Activated naive CD4-positive, alpha-beta T cell treated with anti-CD3 and anti-CD28 coated beads, Interleukin-2, amount 50 U/mL, for 16 hours (primary cell): ENCODE results near the gene GASK1B.

Experiments
- DNase-seq: peaks from one replicate; pipeline ENCODE4 v3.0.0-alpha.2; 2020

GASK1B gene

DNA sequence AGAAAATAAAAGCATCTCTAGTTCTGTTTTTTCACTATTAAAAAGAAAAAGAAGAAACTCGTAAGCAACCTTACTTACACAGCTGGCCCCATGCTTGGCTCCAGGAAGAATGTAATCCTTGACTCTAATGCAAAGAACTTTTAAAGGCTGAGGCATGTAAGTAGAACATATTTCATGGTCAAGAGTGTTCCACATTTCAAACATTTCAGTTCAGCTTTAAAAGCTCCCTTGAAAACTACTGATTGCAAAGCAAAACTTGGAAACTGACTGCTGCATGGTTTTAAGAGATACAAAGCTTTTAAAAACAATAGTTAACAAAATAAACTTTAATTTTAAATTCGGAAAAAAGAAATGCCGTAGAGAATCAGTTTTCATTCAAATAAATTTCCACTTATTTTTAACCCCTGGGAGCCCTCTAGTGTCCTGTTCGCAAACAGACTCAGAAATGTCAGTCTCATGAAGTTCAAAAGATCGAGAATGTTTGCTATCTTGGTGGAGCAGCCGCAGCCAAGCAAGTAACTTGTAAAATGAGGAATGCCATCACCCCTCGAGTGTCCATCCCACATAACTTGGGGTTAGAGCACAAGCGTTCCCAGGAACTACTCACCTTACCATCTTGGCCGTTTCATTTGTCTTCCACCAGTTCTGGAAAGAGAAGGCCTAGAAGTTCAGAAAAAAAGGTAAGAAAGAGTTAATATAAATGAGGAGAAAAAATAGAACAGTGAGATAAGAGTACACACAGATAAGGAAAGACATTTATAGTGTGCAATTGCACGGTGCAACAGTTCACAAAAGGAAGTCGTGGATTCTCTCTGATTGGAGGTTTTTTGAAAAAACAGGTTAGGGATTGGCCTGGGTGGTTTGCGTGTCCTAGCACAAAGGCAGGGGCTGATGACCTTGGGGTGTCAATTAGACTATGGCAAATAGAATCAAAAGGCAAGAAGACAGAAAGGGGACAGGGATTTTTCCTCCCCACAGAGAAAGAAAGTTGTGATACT, at the start of gene GASK1B:
Gene GASK1B, minus strand, starts transcription at position 765 of the 998 bp plus-strand sequence. CDS start 1,650 bp downstream, outside the sequence.
- no peak for DNase-seq

- DNase-seq, result no peak
Measured at GRCh38 chr4:158219623-158220022, 46.8 kb upstream of the GASK1B start.

- DNase-seq, result no peak
Measured at GRCh38 chr4:158217763-158218162, 44.9 kb upstream of the GASK1B start.

- no peak for DNase-seq
Measured at GRCh38 chr4:158214856-158215255, 42.0 kb upstream of the GASK1B start.

DNA sequence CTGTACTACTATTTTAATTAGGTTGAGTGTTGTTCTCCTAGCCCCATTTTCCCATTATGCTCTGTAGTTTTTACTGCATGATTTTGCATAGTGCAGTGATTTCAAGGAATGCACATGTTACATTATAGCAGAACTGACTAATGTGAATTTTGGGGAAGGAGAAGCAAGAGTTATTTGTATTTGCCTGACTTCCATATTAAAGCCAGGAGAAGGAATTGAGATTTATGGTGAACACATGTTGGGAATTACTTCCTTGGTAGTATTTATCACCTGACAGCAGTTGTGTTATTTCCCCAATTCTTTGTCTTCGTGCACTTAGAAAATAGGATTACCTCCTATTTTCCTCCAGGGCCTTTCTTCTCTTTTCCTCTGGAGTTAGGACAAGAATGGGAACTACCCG, 40.6 kb upstream of the GASK1B start:
- DNase-seq, result no peak

DNA sequence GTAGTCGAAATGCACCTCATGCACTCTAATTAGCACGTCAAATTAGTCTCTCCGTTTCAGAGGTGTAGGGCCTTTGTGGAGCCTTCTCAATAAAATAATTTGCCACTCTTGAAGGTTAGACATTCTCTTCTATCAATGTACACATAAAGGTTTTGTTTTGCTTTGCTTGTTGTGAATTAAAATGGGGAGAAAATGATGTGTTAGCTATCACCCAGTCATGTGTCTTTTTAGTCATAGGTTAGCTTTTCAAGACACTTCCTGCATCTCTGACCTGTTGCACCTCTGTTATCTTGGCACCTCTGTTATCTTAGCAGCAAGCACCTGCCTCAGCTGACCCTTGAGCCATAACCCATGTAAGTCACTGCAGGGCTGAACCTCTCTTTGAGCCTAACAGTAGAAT, 38.4 kb upstream of the GASK1B start:
- no peak for DNase-seq

- peak; percentile 28 for DNase-seq
Measured at GRCh38 chr4:158209825-158210807, 37.3 kb upstream of the GASK1B start, which contains the start of gene TMEM144. Gene TMEM144 (plus strand): TSS chr4:158210486. CDS start chr4:158212668, 2,182 bp downstream.

GRCh38 chr4:158208963-158209640, 36.3 kb upstream of the GASK1B start:
- DNase-seq, result no peak

DNA sequence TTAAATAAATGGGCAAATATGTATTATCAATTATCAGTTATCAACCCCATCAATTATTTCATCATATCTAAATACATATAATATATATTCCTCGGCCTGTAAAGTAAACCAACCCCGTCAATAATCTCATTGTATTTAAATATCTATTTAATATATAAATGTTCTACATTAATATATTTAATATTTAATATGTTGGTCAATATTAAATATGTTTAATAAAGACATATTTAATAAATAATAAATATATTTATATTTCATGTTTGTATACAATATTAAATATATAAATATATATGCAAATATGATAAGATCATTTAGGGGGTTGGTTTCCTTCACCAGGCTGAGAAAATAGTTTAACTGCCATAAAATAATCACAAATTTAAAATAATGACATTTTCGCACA, 31.1 kb upstream of the GASK1B start:
- DNase-seq, result no peak

- DNase-seq, result no peak
Measured at GRCh38 chr4:158203436-158203835, 30.6 kb upstream of the GASK1B start.

GRCh38 chr4:158202481-158202880, 29.7 kb upstream of the GASK1B start:
- DNase-seq, result no peak

- DNase-seq, result no peak
Measured at GRCh38 chr4:158201876-158202275, 29.1 kb upstream of the GASK1B start.

DNA sequence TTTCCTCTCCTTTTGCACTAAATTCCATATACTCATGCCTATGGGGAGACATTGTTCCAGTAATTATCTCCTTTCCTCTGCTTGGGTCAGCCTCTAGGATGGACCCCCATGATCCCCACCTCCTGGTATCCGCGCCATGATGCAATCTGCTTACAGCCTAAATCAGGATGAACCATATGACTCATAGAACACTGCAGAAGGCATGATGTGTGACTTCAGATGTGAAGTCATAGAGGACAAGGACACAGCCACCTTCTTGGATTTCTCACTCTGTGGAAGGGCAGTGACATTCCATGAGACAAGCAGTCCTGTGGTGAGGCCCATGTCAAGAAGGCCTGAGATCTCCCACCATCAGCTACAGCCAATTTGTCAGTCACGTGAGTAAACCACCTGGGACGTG, 28.5 kb upstream of the GASK1B start:
- DNase-seq, result no peak

GRCh38 chr4:158200214-158200613, 27.4 kb upstream of the GASK1B start:
- DNase-seq, result no peak

DNA sequence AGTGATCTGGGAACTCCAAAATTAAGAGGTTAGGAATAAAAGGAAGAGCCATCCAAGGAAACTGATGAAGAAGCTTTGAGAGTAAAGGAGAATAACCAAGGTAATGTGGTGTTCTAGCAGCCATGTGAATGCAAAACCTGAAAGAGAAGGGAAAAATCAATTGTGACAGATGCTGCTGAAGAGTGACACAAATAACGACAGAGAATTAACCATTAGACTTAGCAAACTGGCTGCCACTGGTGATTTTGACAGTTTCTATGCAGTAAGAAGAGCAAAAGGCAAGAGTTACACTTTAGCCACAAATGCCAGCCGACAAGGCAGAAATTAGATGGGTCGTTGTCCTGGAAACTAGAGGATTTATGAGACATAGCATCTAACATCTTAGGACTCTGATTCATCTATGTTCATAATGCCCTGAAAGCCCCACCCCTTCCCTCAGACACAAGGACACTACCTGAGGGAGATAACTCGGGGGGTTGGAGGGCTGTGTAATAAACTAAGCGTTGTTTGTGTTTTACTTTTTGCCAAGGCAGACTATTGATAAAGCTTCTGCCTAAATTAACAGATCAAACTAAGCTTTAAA, 24.5 kb upstream of the GASK1B start:
- no peak for DNase-seq

DNA sequence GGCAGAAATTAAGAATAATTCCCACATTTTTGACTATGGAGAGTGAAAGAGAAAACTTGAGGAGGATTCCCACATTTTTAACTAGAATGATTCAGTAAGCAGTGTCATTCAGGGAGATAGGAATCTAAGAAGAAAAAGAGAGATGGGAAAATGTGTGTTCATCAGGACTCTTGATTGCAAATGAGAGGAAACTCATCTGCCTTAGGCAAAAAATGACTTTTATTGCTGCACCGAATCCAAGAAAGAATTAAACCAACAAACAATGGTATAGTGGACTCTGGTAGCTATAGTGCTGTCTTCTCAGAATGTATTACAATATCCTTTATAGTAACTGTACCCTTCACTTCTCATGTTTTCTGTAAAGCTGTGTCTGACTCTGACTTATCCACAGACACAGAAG, 22.5 kb upstream of the GASK1B start:
- no peak for DNase-seq

DNA sequence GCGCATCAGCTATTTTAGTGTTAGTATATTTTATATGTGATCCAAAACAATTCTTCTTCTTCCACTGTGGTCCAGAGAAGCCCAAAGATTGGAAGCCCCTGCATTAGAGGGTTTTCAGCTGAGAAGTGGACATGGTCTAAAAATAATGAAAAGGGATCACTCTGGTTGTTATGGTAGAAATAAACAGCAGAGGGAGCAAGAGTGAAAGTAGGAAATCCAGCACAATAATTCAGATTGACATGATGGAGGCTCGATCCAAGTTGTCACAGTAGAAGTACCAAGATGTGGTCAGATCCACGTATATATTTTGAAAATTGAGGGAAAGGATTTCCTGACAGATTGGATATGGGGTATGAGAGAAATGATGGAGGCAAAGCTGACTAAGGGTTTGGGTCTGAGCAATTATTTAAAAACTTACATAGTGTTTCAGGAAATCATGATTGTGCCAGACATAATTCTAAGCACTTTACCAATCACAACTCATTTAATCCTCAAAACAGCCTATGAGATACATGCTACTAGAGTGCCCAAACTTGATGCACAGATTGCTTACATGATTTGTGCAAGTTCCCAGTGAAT, 20.4 kb upstream of the GASK1B start:
- no peak for DNase-seq

- DNase-seq, result no peak
Measured at GRCh38 chr4:158192439-158193158, 19.8 kb upstream of the GASK1B start.

DNA sequence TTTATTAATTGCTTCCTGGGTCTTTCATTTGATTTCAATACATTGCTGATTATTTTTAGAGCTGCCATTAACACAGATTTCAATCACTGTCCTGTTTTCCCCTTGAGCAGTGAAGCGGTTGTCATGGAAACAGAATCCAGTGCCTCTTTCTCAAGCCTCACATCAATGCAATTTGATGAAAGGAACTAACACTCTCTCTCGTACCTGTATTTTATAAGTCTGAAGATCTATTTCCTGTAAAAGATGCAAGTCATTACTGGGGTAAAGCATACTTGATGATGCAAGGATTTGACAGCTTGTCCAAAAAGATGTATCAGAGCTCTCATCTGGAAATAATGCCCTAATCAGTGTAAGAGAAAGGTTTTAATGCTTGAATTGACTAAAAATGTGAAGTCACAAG, 17.9 kb upstream of the GASK1B start:
- no peak for DNase-seq

GRCh38 chr4:158189422-158189821, 16.6 kb upstream of the GASK1B start:
- DNase-seq, result no peak

GRCh38 chr4:158186815-158187214, 14.0 kb upstream of the GASK1B start:
- DNase-seq, result no peak
